Measurements from ENCODE around the gene RNF128. TPM values are rescaled to one million over a fixed set of nuclear protein-coding genes. Genes with fewer than 3 reads are reported as not detected.
"Not testable (repeated sequence)": the region's sequence is repeated elsewhere in the genome, so short reads cannot be mapped to it uniquely, and the experiment has no call there.

The RNF128 gene
- total RNA-seq, 6 experiments from 2014 or later = 39.4 to 48.7 (median 45.4) TPM

DNA sequence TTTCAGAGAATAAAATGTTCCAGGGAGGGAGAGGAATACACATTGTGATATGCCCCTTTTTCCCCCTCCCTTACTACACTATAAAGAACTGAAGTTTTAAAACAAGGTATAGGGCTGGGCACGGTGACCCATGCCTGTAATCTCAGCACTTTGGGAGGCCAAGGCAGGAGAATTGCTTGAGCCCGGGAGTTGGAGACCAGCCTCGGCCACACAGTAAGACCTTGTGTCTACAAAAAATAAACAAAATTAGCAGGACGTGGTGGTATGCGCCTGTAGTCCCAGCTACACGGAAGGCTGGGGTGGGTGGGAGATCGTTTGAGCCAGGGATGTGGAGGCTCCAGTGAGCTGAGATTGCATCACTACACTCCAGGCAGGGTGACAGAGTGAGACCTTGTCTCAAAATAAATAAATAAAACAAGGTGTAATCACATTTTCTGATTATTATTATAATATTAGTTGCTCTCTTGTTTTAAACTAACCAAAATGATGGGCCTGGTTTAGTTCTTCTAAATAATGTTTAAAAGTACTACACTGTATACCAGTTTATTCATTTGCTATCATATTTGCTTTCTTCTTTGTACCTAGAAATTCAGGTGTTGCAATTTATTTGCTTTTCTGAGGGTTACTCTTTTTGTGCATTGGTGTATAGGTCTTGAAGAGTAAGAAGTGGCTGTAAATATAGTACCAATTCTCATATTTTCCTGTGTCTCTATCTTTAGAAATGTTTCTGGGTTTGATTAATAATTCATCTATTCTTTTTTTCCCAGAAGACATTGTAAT lies 84.8 kb downstream of the RNF128 start:
- no peak for DNase-seq
- H3K4me3 ChIP-seq = no peak overlapping the region
- H3K36me3 ChIP-seq = no peaks in the 10 kb centered on the region
- WGBS (ENCODE audit: insufficient coverage, low coverage, low lambda C conversion rate, missing lambda C conversion rate) = 33% methylated on average over 7 of the region's 7 CpGs
- H3K27me3 ChIP-seq = no peaks in the 10 kb centered on the region
- no peak overlapping the region for H3K27ac ChIP-seq
- peaks cover 0 to 9% (median 0%) of the 10 kb centered on the region in 4 donors for H3K4me1 ChIP-seq
- intact Hi-C loops (cut with DNase I) = no loop called here
- peak in 3 of 4 donors; percentile 44 to 68 (median 54) for ATAC-seq
- H3K9me3 ChIP-seq = no peaks in the 10 kb centered on the region
- TF ChIP-seq, protein P1, sequence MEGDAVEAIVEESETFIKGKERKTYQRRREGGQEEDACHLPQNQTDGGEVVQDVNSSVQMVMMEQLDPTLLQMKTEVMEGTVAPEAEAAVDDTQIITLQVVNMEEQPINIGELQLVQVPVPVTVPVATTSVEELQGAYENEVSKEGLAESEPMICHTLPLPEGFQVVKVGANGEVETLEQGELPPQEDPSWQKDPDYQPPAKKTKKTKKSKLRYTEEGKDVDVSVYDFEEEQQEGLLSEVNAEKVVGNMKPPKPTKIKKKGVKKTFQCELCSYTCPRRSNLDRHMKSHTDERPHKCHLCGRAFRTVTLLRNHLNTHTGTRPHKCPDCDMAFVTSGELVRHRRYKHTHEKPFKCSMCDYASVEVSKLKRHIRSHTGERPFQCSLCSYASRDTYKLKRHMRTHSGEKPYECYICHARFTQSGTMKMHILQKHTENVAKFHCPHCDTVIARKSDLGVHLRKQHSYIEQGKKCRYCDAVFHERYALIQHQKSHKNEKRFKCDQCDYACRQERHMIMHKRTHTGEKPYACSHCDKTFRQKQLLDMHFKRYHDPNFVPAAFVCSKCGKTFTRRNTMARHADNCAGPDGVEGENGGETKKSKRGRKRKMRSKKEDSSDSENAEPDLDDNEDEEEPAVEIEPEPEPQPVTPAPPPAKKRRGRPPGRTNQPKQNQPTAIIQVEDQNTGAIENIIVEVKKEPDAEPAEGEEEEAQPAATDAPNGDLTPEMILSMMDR (IDR thresholded peaks at IDR 0.05) = no peak

DNA sequence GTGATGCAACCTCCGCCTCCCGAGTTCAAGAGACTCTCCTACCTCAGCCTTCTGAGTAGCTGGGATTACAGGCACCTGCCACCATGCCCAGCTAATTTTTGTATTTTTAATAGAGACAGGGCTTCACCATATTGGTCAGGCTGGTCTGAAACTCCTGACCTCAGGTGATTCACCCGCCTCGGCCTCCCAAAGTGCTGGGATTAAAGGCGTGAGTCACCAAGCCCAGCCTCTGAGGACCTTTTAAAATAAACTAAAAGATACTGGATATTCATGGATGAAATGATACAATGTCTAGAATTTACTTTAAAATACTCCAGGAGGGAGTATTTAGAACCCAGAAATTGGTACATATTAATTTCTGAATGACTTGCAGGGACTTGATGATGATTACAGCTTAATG lies 86.4 kb downstream of the RNF128 start:
- H3K27ac ChIP-seq; intact Hi-C loops (cut with DNase I); H3K9me3 ChIP-seq; H3K36me3 ChIP-seq; H3K4me3 ChIP-seq; DNase-seq; ATAC-seq; H3K4me1 ChIP-seq; H3K27me3 ChIP-seq: not testable (repeated sequence)
- 72% methylated on average over 5 of the region's 5 CpGs for WGBS (ENCODE audit: insufficient coverage, low coverage, low lambda C conversion rate, missing lambda C conversion rate)

DNA sequence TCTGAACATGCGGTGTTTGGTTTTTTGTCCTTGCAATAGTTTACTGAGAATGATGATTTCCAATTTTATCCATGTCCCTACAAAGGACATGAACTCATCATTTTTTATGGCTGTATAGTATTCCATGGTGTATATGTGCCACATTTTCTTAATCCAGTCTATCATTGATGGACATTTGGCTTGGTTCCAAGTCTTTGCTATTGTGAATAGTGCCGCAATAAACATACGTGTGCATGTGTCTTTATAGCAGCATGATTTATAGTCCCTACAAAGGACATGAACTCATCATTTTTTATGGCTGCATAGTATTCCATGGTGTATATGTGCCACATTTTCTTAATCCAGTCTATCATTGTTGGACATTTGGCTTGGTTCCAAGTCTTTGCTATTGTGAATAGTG lies 87.6 kb downstream of the RNF128 start:
- H3K4me3 ChIP-seq; H3K4me1 ChIP-seq; H3K27ac ChIP-seq; H3K27me3 ChIP-seq; intact Hi-C loops (cut with DNase I); DNase-seq; H3K9me3 ChIP-seq; H3K36me3 ChIP-seq; ATAC-seq: not testable (repeated sequence)
- WGBS (ENCODE audit: insufficient coverage, low coverage, low lambda C conversion rate, missing lambda C conversion rate) = 93% methylated on average over 3 of the region's 3 CpGs

Other genes with a start within 250 kb of the RNF128 start
- 1 to 10 TPM in 5 of 6 experiments, under 1 TPM in 1; 0.55 to 1.7 (median 1.3) TPM for gene RADX, start 114.7 kb upstream of the RNF128 start, total RNA-seq
- gene TBC1D8B, start 76.0 kb downstream of the RNF128 start, total RNA-seq = 1 to 10 TPM; 6.6 to 9.6 (median 8.2) TPM
- 1 to 10 TPM in 4 of 6 experiments, under 1 TPM in 2; 0.74 to 1.7 (median 1.1) TPM for gene RIPPLY1, start 176.6 kb downstream of the RNF128 start, total RNA-seq
- gene CLDN2, start 193.7 kb downstream of the RNF128 start, total RNA-seq = 10 to 100 TPM in 5 of 6 experiments, 1 to 10 TPM in 1; 6.3 to 48.4 (median 18.4) TPM